Peyer's patch (tissue), 4 donors: ENCODE data around the gene ADAMTS15. TPM values are rescaled to one million over a fixed set of nuclear protein-coding genes. Genes with fewer than 3 reads are reported as not detected.

ENCODE experiments used
- DNase-seq, 3 donors: peaks; one replicate each; pipeline ENCODE4 v3.0.0-alpha.2; 2017 to 2019
- H3K27ac ChIP-seq, 4 donors: fragments of 200-600 bp; sonication (generic); one replicate each; pipeline ENCODE4 v1.5.1; 2016 to 2019
- H3K27me3 ChIP-seq, 2 donors: fragments of 200-600 bp; sonication (generic); one replicate each; pipeline ENCODE4 v1.5.1; 2019
- H3K36me3 ChIP-seq, 3 donors: fragments of 200-600 bp; sonication (generic); one replicate each; pipeline ENCODE4 v1.5.1; 2016 to 2019
- H3K4me1 ChIP-seq, 4 donors: fragments of 200-600 bp; sonication (generic); one replicate each; pipeline ENCODE4 v1.5.1; 2016 to 2019
- H3K4me3 ChIP-seq, 4 donors: fragments of 200-600 bp; sonication (generic); 1 replicate in 3 of 4; 2 replicates in 1 of 4; pipeline ENCODE4 v1.5.1; 2016 to 2019; ENCODE audit warnings: mild to moderate bottlenecking in 1 of 4
- H3K9me3 ChIP-seq, 4 donors: fragments of 200-600 bp; sonication (generic); one replicate each; pipeline ENCODE4 v1.5.1; 2016 to 2019; ENCODE audit warnings: mild to moderate bottlenecking in 1 of 4
- CTCF ChIP-seq, 6 experiments: fragments of 450-650 bp in 4 of 6; fragments of 200-600 bp in 2 of 6; sonication (generic) in 1 of 6; IDR thresholded peaks; one replicate each; pipeline ENCODE4 v1.5.1; 2017 to 2019; ENCODE audit warnings: antibody characterized with exemption in 6 of 6, mild to moderate bottlenecking in 3 of 6, moderate library complexity in 1 of 6
- POLR2A ChIP-seq, 2 donors: fragments of 450-650 bp; IDR thresholded peaks; one replicate each; pipeline ENCODE4 v1.5.1; 2017; ENCODE audit warnings: antibody characterized with exemption in 2 of 2, mild to moderate bottlenecking in 2 of 2, moderate library complexity in 2 of 2
- total RNA-seq, 4 donors: library from RNA; depleted of rRNA; stranded (reverse); fragments of >200 nt; gene quantifications; one replicate each; pipeline ENCODE4 v1.1.0, GENCODE V29; 2016

The ADAMTS15 gene
- total RNA-seq, 4 donors from 2014 or later, result 0.53 to 5.8 (median 2.6) TPM

DNA sequence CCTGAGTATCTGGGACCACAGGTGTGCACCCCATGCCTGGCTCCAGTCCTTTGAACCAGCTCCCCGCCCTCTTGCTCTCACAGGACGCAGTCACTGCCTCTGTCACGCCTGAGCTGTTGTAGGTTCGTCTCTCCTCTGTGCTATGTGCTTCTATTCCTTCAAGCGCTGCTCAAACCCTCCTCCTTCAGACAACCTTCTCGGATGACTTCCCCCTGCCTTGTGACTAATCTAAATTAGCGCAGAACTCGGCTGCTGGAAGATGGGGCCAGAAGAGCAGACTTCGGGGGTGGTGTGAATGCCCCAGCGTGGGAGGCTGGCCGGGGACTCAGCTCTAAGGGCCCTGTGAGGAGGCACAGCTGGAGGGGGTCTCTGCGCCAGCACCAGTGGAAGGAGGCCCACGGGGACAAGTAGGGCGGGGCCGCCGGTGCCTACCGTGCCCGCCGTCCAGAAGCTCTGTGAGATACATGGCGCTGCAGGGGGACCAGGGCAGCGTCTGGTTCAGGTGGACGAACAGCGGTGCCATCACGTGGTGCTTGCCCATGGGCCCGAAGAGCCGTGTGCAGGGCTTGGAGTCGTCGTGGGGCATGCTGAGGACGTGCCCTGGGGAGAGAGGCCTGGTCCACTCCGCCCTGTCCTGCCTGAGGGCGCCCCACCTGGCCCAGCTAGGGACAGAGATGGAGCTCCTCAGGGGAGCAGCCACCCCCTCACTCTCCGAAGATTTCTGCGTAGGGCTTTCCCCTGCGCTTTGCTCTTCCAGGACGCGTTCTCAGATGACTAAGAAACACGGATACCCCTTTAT lies 32.5 kb upstream of the ADAMTS15 start:
- no peak for TF ChIP-seq CTCF (IDR thresholded peaks at IDR 0.05)
- TF ChIP-seq POLR2A (IDR thresholded peaks at IDR 0.05), result no peak
- no peak for DNase-seq
- H3K27ac ChIP-seq, result no peak overlapping the region
- no peak overlapping the region for H3K4me3 ChIP-seq
- no peaks in the 10 kb centered on the region for H3K27me3 ChIP-seq
- H3K4me1 ChIP-seq, result peaks cover 0 to 5% (median 0%) of the 10 kb centered on the region in 4 donors
- no peaks in the 10 kb centered on the region for H3K9me3 ChIP-seq
- no peaks in the 10 kb centered on the region for H3K36me3 ChIP-seq

GRCh38 chr11:130416530-130416882 lies 31.9 kb upstream of the ADAMTS15 start:
- Histone ChIP-seq H3K36me3 (no peaks in the 10 kb centered on the region), H3K4me1 (peaks cover 0 to 7% (median 0%) of the 10 kb centered on the region in 4 donors), H3K27ac (no peak overlapping the region), H3K27me3 (no peaks in the 10 kb centered on the region), H3K9me3 (no peaks in the 10 kb centered on the region), H3K4me3 (no peak overlapping the region)
- no peak for DNase-seq
- TF ChIP-seq CTCF (IDR thresholded peaks at IDR 0.05) (no peak), POLR2A (IDR thresholded peaks at IDR 0.05) (no peak)

DNA sequence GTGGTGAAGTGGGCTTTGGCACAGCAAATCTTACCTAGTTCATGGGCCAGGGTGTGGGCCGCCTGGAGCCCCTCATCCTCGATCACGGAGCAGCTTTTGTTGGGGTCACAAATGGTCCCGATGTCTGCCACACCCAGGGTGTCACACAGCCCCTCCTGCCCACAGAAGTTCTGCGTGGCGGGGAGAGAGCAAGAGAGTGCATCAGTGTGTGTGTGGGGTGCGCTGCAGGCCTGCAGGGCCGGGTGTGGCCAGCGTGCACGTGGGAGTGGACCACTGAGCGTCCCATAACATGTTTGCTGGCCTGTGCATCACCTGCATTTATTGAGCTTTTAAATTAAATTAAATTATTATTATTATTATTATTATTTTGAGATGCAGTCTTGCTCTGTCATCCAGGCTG lies 31.5 kb upstream of the ADAMTS15 start:
- DNase-seq, result no peak
- Histone ChIP-seq H3K36me3 (no peaks in the 10 kb centered on the region), H3K9me3 (no peaks in the 10 kb centered on the region), H3K4me3 (no peak overlapping the region), H3K4me1 (peaks cover 0 to 7% (median 0%) of the 10 kb centered on the region in 4 donors), H3K27me3 (no peaks in the 10 kb centered on the region), H3K27ac (no peak overlapping the region)
- TF ChIP-seq POLR2A (IDR thresholded peaks at IDR 0.05), result no peak
- TF ChIP-seq CTCF (IDR thresholded peaks at IDR 0.05), result no peak

GRCh38 chr11:130418210-130418609 lies 30.2 kb upstream of the ADAMTS15 start:
- DNase-seq, result no peak
- Histone ChIP-seq H3K9me3 (no peaks in the 10 kb centered on the region), H3K36me3 (no peaks in the 10 kb centered on the region), H3K27me3 (no peaks in the 10 kb centered on the region), H3K27ac (no peak overlapping the region), H3K4me1 (peaks cover 0 to 7% (median 0%) of the 10 kb centered on the region in 4 donors), H3K4me3 (no peak overlapping the region)
- no peak for TF ChIP-seq CTCF (IDR thresholded peaks at IDR 0.05)

DNA sequence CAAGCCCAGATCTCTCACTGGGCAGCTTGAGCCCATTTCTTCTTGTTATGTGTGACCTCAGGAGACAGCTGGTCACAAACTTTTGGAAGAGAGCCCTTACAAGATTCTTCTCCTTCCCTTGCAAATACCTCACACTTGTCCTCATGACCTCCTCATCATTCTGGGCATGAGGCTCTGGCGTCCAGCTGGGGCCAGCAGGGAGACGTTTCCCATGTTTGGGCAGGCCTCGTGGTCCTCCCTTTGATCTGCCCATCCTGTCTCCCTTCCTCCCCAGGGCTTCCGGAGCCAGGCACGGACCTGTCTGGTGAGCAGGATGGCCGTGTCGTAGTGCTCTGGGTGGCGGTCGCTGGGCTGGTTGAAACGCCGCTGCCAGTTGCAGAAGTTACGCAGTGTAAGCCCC lies 29.7 kb upstream of the ADAMTS15 start:
- DNase-seq, result no peak
- H3K4me3 ChIP-seq, result no peak overlapping the region
- H3K27ac ChIP-seq, result no peak overlapping the region
- H3K36me3 ChIP-seq, result no peaks in the 10 kb centered on the region
- no peaks in the 10 kb centered on the region for H3K9me3 ChIP-seq
- TF ChIP-seq CTCF (IDR thresholded peaks at IDR 0.05) (no peak), POLR2A (IDR thresholded peaks at IDR 0.05) (no peak)
- H3K27me3 ChIP-seq, result no peaks in the 10 kb centered on the region
- H3K4me1 ChIP-seq, result peaks cover 0 to 7% (median 0%) of the 10 kb centered on the region in 4 donors
